Subcutaneous adipose tissue (tissue), 4 donors: ENCODE results near the gene MTNR1A. TPM values are rescaled to one million over a fixed set of nuclear protein-coding genes. Genes with fewer than 3 reads are reported as not detected.

ENCODE experiments used
- total RNA-seq, 4 donors: library from RNA; depleted of rRNA; stranded (reverse); fragments of >200 nt; gene quantifications; one replicate each; pipeline ENCODE4 v1.1.0, GENCODE V29; 2016
- TF ChIP-seq, protein P1 (sequence below): fragments of 450-650 bp; IDR thresholded peaks from one replicate; pipeline ENCODE4 v1.5.1; 2016; ENCODE audit warnings: low read depth, mild to moderate bottlenecking, control low read depth, antibody characterized with exemption, moderate library complexity

The MTNR1A gene
- total RNA-seq, 4 donors from 2014 or later, result not detected

DNA sequence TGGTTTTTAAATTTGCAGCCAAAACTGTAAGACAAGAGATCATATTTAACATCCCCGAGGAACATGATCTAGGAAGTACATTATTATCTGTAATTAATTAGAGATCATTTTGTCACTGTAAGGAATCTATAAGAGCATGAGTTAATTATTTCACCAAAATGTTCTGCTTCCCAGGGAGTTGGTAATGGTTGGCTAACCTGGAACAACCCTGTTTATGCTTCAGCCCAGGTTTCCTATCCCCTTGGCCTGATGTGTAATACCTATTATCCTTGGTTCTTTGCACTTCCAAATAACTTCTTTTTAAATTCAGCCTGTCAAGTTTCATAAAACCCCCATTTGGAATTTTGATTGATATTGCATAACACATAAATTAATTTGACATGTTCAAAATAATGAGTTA lies 6.4 kb upstream of the MTNR1A start:
- TF ChIP-seq, protein P1, sequence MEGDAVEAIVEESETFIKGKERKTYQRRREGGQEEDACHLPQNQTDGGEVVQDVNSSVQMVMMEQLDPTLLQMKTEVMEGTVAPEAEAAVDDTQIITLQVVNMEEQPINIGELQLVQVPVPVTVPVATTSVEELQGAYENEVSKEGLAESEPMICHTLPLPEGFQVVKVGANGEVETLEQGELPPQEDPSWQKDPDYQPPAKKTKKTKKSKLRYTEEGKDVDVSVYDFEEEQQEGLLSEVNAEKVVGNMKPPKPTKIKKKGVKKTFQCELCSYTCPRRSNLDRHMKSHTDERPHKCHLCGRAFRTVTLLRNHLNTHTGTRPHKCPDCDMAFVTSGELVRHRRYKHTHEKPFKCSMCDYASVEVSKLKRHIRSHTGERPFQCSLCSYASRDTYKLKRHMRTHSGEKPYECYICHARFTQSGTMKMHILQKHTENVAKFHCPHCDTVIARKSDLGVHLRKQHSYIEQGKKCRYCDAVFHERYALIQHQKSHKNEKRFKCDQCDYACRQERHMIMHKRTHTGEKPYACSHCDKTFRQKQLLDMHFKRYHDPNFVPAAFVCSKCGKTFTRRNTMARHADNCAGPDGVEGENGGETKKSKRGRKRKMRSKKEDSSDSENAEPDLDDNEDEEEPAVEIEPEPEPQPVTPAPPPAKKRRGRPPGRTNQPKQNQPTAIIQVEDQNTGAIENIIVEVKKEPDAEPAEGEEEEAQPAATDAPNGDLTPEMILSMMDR, result no peak

DNA sequence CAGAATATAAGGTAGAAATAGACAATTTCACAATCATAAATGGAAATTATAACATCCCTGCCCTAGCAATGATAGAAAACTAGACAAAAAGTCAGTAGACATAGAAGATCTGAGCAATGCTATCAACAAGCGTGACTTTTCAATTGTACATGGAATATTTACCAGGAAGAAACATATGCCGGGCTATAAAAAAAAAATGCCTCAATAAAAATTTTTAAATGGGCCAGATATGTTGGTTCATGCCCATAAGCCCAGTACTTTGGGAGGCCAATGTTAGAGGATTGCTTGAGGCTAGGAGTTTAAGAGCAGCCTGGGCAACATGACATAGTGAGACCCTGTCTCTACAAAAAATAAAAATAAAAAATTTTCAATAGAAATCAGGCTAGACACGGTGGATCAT lies 5.3 kb upstream of the MTNR1A start:
- TF ChIP-seq, protein P1, result no peak

DNA sequence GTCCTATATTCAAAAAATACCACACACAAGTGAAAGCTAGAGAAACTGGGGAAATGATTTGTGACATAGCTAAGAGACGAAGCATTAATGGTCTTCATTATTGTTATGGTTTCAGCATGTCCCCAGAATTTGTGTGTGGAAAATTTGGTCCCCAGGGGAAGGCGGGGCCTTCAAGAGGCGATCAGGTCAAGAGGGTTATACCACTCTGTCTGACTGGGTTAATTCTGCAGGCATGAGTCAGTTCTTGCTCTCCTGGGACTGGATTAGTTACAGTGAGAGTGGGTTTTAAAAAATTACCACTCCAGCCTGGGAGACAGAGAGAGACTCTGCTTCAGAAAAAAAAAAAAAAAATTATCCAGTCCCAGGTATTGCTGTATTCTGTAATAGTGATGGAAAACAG lies 2.1 kb upstream of the MTNR1A start:
- TF ChIP-seq, protein P1, result no peak

DNA sequence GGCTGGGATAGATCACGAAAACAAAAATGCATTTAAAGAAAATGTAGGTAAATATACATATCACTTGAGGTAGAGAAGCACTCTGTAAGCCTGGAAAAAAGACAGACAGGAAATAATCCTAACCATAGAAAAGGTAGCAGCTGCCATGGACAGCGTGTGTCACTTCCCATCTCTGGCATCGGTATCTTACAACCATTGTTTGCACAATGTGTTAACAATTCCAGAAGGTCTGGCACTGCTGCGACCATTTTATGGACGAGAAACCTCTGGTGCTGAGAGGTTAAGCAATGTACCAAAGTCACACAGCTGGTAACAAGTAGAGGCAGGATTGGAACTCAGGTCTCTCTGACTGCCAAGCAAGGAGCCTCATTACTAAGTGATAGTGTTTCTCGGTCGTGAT lies 1.7 kb upstream of the MTNR1A start:
- TF ChIP-seq, protein P1, result no peak

DNA sequence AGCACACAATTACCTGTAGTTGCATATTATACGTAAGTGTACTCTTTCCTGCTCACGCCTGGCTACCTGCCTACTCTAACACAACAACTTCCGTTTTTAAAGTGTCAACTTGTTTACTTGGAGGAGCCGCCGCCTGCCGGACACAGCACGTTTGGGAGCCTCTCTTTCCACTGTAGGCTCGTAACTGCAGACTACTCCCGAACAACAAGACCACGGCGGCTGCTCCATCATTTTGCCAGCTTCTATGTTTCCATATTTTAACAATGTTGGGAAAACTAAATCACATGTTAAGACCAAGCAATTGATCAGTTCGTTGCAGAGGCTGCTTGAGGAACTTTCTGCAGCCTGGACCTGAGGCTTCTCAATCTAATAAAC lies 841 bp downstream of the MTNR1A start:
- TF ChIP-seq, protein P1, result no peak

DNA sequence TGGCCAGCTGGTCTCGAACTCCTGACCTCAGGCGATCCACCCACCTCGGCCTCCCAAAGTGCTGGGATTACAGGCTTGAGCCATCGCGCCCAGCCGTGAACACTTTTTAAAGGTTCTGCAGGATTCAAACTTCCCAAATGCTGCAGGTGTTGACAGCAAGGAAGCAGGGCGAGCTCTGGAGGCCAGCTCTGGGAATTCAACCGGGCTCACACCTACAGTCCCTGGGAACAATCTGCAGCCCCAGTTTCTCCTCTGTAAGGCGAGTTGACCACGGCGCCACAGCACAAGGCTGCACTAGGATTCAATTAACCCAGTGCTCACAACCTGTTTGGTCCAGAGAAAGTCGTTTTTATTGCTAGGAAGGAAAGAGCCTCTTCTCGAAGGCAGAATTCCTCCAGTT lies 1.6 kb downstream of the MTNR1A start:
- TF ChIP-seq, protein P1, result no peak

DNA sequence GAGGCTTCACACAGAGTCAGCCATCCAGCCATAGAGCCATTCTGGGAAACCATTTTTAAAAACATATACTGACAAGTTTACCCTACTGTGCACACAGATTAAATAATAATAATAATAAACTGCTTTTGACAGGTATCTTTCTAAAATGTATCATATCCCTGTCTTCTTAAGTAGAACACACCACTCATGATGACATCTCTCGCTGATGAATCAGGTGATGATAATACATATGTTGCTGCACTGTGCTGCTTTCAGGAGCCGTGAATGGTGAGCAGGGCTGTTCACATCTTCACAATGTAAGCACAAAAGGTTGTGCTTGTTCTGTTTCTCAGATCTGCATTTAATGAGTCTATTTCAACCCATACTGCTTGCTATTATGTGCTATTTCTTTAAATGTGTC lies 3.5 kb downstream of the MTNR1A start:
- TF ChIP-seq, protein P1, result no peak
